Left ventricle myocardium inferior (tissue), 1 donor: ENCODE data around the gene EXOC4. TPM values are rescaled to one million over a fixed set of nuclear protein-coding genes. Genes with fewer than 3 reads are reported as not detected.
A peak's percentile ranks its signal among the peaks of the same experiment; 100 is the strongest.

Experiments used
- DNase-seq: peaks from one replicate; pipeline ENCODE4 v3.0.0-alpha.2; 2020
- H3K27ac ChIP-seq: fragments of 200-600 bp; replicated peaks from 2 replicates; pipeline ENCODE4 v1.8.0; 2021
- H3K27me3 ChIP-seq: fragments of 200-600 bp; 2 replicates; pipeline ENCODE4 v1.8.0; 2021; ENCODE audit warnings: low read depth
- H3K36me3 ChIP-seq: fragments of 200-600 bp; 2 replicates; pipeline ENCODE4 v1.8.0; 2021
- H3K4me1 ChIP-seq: fragments of 200-600 bp; 2 replicates; pipeline ENCODE4 v1.8.0; 2021
- H3K4me3 ChIP-seq: fragments of 200-600 bp; 2 replicates; pipeline ENCODE4 v1.8.0; 2021; ENCODE audit warnings: mild to moderate bottlenecking, moderate library complexity
- H3K9me3 ChIP-seq: fragments of 200-600 bp; replicated peaks from 2 replicates; pipeline ENCODE4 v1.8.0; 2021
- CTCF ChIP-seq: fragments of 200-600 bp; IDR thresholded peaks from 2 replicates; pipeline ENCODE4 v1.8.0; 2021; ENCODE audit warnings: antibody characterized with exemption, mild to moderate bottlenecking, borderline replicate concordance
- intact Hi-C: fragments of 100-400 bp; cut with micrococcal nuclease; formaldehyde crosslinking; loops from one replicate; pipeline ENCODE4 v1.11.0; 2022
- total RNA-seq: library from RNA; stranded (reverse); fragmentation: NEBNext Ultra II Directional; extraction: Animal tissue kit (Norgen Biotek cat#: 25700); gene quantifications from one replicate; pipeline ENCODE4 v1.2.1, GENCODE V29; 2021
- donor health status: DM: no; HTN: yes; CAD: no; lungs with severe emphysema.

Gene EXOC4
- total RNA-seq, 1 donor from 2014 or later = 33.8 TPM

GRCh38 chr7:133843341-133843740, 590.5 kb downstream of the EXOC4 start:
- Histone ChIP-seq H3K27ac (no peak overlapping the region), H3K4me1 (peaks cover 4% of the 10 kb centered on the region), H3K36me3 (no peaks in the 10 kb centered on the region), H3K4me3 (no peak overlapping the region), H3K9me3 (peaks cover 12% of the 10 kb centered on the region), H3K27me3 (no peaks in the 10 kb centered on the region)
- no peak for TF ChIP-seq CTCF
- no peak for DNase-seq
- intact Hi-C loops = no loop called here

- Histone ChIP-seq H3K27me3 (no peaks in the 10 kb centered on the region), H3K9me3 (peaks cover 12% of the 10 kb centered on the region), H3K4me3 (no peak overlapping the region), H3K4me1 (peaks cover 6% of the 10 kb centered on the region), H3K36me3 (no peaks in the 10 kb centered on the region), H3K27ac (no peak overlapping the region)
- no peak for TF ChIP-seq CTCF
- no peak for DNase-seq
- intact Hi-C loops = no loop called here
Observed at GRCh38 chr7:133845005-133845404, 592.1 kb downstream of the EXOC4 start.

- no peaks in the 10 kb centered on the region for H3K27me3 ChIP-seq
- H3K27ac ChIP-seq = no peak overlapping the region
- peaks cover 12% of the 10 kb centered on the region for H3K9me3 ChIP-seq
- intact Hi-C loops = no loop called here
- TF ChIP-seq CTCF = no peak
- no peak for DNase-seq
- peaks cover 18% of the 10 kb centered on the region for H3K4me1 ChIP-seq
- H3K36me3 ChIP-seq = no peaks in the 10 kb centered on the region
- no peak overlapping the region for H3K4me3 ChIP-seq
Observed at GRCh38 chr7:133846203-133846945, 593.5 kb downstream of the EXOC4 start.

- TF ChIP-seq CTCF = no peak
- Histone ChIP-seq H3K27ac (peak overlapping the region; percentile 4), H3K36me3 (no peaks in the 10 kb centered on the region), H3K4me3 (no peak overlapping the region), H3K27me3 (no peaks in the 10 kb centered on the region), H3K9me3 (no peaks in the 10 kb centered on the region), H3K4me1 (peaks cover 22% of the 10 kb centered on the region)
- no peak for DNase-seq
- intact Hi-C loops = no loop called here
Observed at GRCh38 chr7:133850497-133851280, 597.8 kb downstream of the EXOC4 start.

- intact Hi-C loops = no loop called here
- no peaks in the 10 kb centered on the region for H3K36me3 ChIP-seq
- no peaks in the 10 kb centered on the region for H3K9me3 ChIP-seq
- H3K27ac ChIP-seq = peak overlapping the region; percentile 4
- DNase-seq = no peak
- TF ChIP-seq CTCF = no peak
- H3K27me3 ChIP-seq = no peaks in the 10 kb centered on the region
- H3K4me3 ChIP-seq = no peak overlapping the region
- peaks cover 22% of the 10 kb centered on the region for H3K4me1 ChIP-seq
Observed at GRCh38 chr7:133851411-133851810, 598.5 kb downstream of the EXOC4 start.
